K562 (cell line): ENCODE measurements around the gene CDK9. TPM values are rescaled to one million over a fixed set of nuclear protein-coding genes. Genes with fewer than 3 reads are reported as not detected.
A peak's percentile ranks its signal among the peaks of the same experiment; 100 is the strongest.

Experiments
- CBX3 ChIP-seq, 2 experiments: IDR thresholded peaks; 1 replicate in 1 of 2; 2 replicates in 1 of 2; pipeline ENCODE4 v1.6.1; 2012; ENCODE audit warnings: inconsistent platforms in 2 of 2, low read length in 2 of 2, borderline replicate concordance in 1 of 2, control low read depth in 1 of 2
- CCNT2 ChIP-seq: IDR thresholded peaks from 2 replicates; pipeline ENCODE4 v1.6.1; 2011; ENCODE audit warnings: borderline replicate concordance, low read depth, mild to moderate bottlenecking, moderate library complexity, mixed read lengths, low read length; ENCODE audit not compliant: insufficient read length; ENCODE audit errors: extremely low read depth
- CHD2 ChIP-seq: IDR thresholded peaks from 2 replicates; pipeline ENCODE4 v1.6.1; 2011; ENCODE audit warnings: low read depth, low read length
- CREB5 ChIP-seq: fragments of 250-450 bp; sonication (Bioruptor Pico); IDR thresholded peaks from 2 replicates; pipeline ENCODE4 v1.5.0; 2020; ENCODE audit warnings: mild to moderate bottlenecking
- CXXC5 ChIP-seq: fragments of 250-450 bp; sonication (Bioruptor Pico); IDR thresholded peaks from 2 replicates; pipeline ENCODE4 v1.8.0; 2022; ENCODE audit warnings: inconsistent platforms, mild to moderate bottlenecking, moderate library complexity
- ETS2 ChIP-seq: IDR thresholded peaks from 2 replicates; pipeline ENCODE4 v1.6.1; 2016; ENCODE audit warnings: borderline replicate concordance, missing genetic modification characterization, mild to moderate bottlenecking, moderate library complexity, missing compliant biosample characterization; ENCODE audit not compliant: poor library complexity, severe bottlenecking
- HDAC1 ChIP-seq, 2 experiments: fragments of 450-650 bp; IDR thresholded peaks; 2 replicates each; pipeline ENCODE4 v1.6.1; 2016 to 2017; ENCODE audit warnings: inconsistent platforms in 1 of 2, mild to moderate bottlenecking in 1 of 2, moderate library complexity in 1 of 2
- NCOA4 ChIP-seq: fragments of 450-650 bp; IDR thresholded peaks from 2 replicates; pipeline ENCODE4 v1.6.1; 2018; ENCODE audit warnings: mild to moderate bottlenecking; ENCODE audit not compliant: partially characterized antibody
- NR2C2 ChIP-seq, 2 experiments: fragments of 200-800 bp in 1 of 2; sonication (Bioruptor generic) in 1 of 2; sonication (generic) in 1 of 2; formaldehyde crosslinking in 1 of 2; IDR thresholded peaks; 2 replicates each; pipeline versions ENCODE4 v1.6.1 to v1.8.0; 2016 to 2022; ENCODE audit warnings: mild to moderate bottlenecking in 1 of 2, missing compliant biosample characterization in 1 of 2, missing genetic modification characterization in 1 of 2, missing genetic modification reagents in 1 of 2
- PHF8 ChIP-seq: fragments of 200-600 bp; sonication (generic); IDR thresholded peaks from 2 replicates; pipeline ENCODE4 v1.6.1; 2012; ENCODE audit warnings: mixed run types, mild to moderate bottlenecking, inconsistent platforms, low read length, moderate library complexity, borderline replicate concordance
- PPARD ChIP-seq: fragments of 250-450 bp; sonication (Bioruptor Pico); IDR thresholded peaks from 2 replicates; pipeline ENCODE4 v1.8.0; 2022; ENCODE audit warnings: inconsistent platforms, mild to moderate bottlenecking, moderate library complexity
- PRPF4 ChIP-seq: fragments of 200-400 bp; formaldehyde crosslinking; IDR thresholded peaks from one replicate; pipeline ENCODE4 v1.6.1; 2017; ENCODE audit warnings: low read length, low read depth, mild to moderate bottlenecking; ENCODE audit not compliant: insufficient read depth, poor library complexity, severe bottlenecking
- PURB ChIP-seq: sonication (generic); formaldehyde crosslinking; IDR thresholded peaks from 2 replicates; pipeline ENCODE4 v1.9.0; 2021; ENCODE audit warnings: low read depth, mild to moderate bottlenecking, missing genetic modification reagents
- RBFOX2 ChIP-seq: fragments of 200-400 bp; formaldehyde crosslinking; IDR thresholded peaks from 2 replicates; pipeline ENCODE4 v1.6.1; 2017; ENCODE audit warnings: low read depth, mild to moderate bottlenecking, low read length, moderate library complexity
- SMARCE1 ChIP-seq: fragments of 450-650 bp; IDR thresholded peaks from 2 replicates; pipeline ENCODE4 v1.7.1; 2016; ENCODE audit warnings: mild to moderate bottlenecking
- THRAP3 ChIP-seq: fragments of 450-650 bp; IDR thresholded peaks from 2 replicates; pipeline ENCODE4 v1.6.1; 2016; ENCODE audit warnings: mild to moderate bottlenecking, inconsistent platforms, borderline replicate concordance
- YY1 ChIP-seq, 3 experiments: IDR thresholded peaks; 2 replicates each; pipeline ENCODE4 v1.6.1; 2011; ENCODE audit warnings: low read length in 2 of 3, mild to moderate bottlenecking in 2 of 3, moderate library complexity in 2 of 3, borderline replicate concordance in 1 of 3, control low read depth in 1 of 3, low read depth in 1 of 3; ENCODE audit not compliant: insufficient read depth in 3 of 3, insufficient replicate concordance in 2 of 3, control insufficient read depth in 1 of 3, insufficient read length in 1 of 3; ENCODE audit errors: extremely low read depth in 1 of 3
- ZNF143 ChIP-seq: sonication (generic); formaldehyde crosslinking; IDR thresholded peaks from 2 replicates; pipeline ENCODE4 v1.9.0; 2022; ENCODE audit warnings: mild to moderate bottlenecking, missing genetic modification reagents
- ZNF395 ChIP-seq: fragments of 200-800 bp; sonication (Bioruptor generic); IDR thresholded peaks from 2 replicates; pipeline ENCODE4 v1.6.1; 2017; ENCODE audit warnings: missing genetic modification characterization, missing compliant biosample characterization
- ZNF445 ChIP-seq: fragments of 250-450 bp; sonication (Bioruptor Pico); IDR thresholded peaks from 2 replicates; pipeline ENCODE4 v1.4.0; 2020; ENCODE audit warnings: low read depth, mild to moderate bottlenecking, moderate library complexity
- polyA plus RNA-seq, 8 experiments: library from polyadenylated mRNA; depleted of rRNA in 4 of 8; stranded (reverse) in 5 of 8; unstranded in 3 of 8; fragments of >200 nt; fragmentation: Nextera tagmentation in 2 of 8; fragmentation: Illumina TruSeq in 1 of 8; extraction: Ambion mirVana in 2 of 8; extraction: Trizol in 1 of 8; gene quantifications; 2 replicates each; pipeline versions ENCODE4 v1.2.1 to v1.2.3, GENCODE V29; 2011 to 2014; ENCODE audit warnings: inconsistent platforms in 1 of 8, missing spikeins in 1 of 8
- total RNA-seq, 7 experiments: library from RNA; depleted of rRNA in 6 of 7; stranded (reverse); fragments of >200 nt in 6 of 7; fragmentation: Illumina TruSeq in 2 of 7; extraction: Trizol in 2 of 7; gene quantifications; 2 replicates each; pipeline versions ENCODE4 v1.2.1 to v1.2.3, GENCODE V29; 2011 to 2021; ENCODE audit warnings: low replicate concordance in 1 of 7
- TF ChIP-seq, protein P1 (sequence below): fragments of 250-450 bp; sonication (Bioruptor Pico); IDR thresholded peaks from 2 replicates; pipeline ENCODE4 v1.5.0; 2021

CDK9 gene
- total and polyA plus RNA-seq, 9 of the 15 experiments (the other 6 are each of a cell fraction or from before 2014, with no cell fraction given), result 4.2 to 78.6 (median 33.0) TPM

GRCh38 chr9:127785933-127786772 lies at the start of gene CDK9 (continued):
- TF ChIP-seq, protein P1, sequence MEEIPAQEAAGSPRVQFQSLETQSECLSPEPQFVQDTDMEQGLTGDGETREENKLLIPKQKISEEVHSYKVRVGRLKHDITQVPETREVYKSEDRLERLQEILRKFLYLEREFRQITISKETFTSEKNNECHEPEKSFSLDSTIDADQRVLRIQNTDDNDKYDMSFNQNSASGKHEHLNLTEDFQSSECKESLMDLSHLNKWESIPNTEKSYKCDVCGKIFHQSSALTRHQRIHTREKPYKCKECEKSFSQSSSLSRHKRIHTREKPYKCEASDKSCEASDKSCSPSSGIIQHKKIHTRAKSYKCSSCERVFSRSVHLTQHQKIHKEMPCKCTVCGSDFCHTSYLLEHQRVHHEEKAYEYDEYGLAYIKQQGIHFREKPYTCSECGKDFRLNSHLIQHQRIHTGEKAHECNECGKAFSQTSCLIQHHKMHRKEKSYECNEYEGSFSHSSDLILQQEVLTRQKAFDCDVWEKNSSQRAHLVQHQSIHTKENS (CRISPR knock-in tag), result no peak
- TF ChIP-seq THRAP3 (no peak), YY1 (IDR thresholded peaks at IDR 0.05; ENCODE audit: borderline replicate concordance in 1 of 3, control insufficient read depth in 1 of 3, extremely low read depth in 1 of 3, insufficient read depth in 3 of 3, insufficient read length in 1 of 3, insufficient replicate concordance in 2 of 3, low read depth in 1 of 3, low read length in 2 of 3) (peak in 2 of 3 experiments; percentile 42 to 59), PHF8 (peak; percentile 75), CXXC5 (CRISPR knock-in tag) (peak; percentile 70; the same call in 1 of the 2 replicates), RBFOX2 (peak; percentile 84), PURB (CRISPR knock-in tag) (no peak), CCNT2 (peak; percentile 23), HDAC1 (IDR thresholded peaks at IDR 0.05) (peak in 1 of 2 experiments; percentile 72; a peak in 1 of 4 replicates), ZNF395 (CRISPR knock-in tag) (peak; percentile 42; the same call in 1 of the 2 replicates), ZNF143 (peak; percentile 83), CHD2 (peak; percentile 73; the same call in 1 of the 2 replicates), ETS2 (tag) (no peak), CREB5 (CRISPR knock-in tag) (no peak), NCOA4 (no peak), ZNF445 (CRISPR knock-in tag) (no peak), CBX3 (IDR thresholded peaks at IDR 0.05; ENCODE audit: borderline replicate concordance in 1 of 2, low read length in 2 of 2) (peak in 1 of 2 experiments; percentile 26; a peak in 1 of 3 replicates), NR2C2 (CRISPR knock-in tag; IDR thresholded peaks at IDR 0.05) (no peak), NR2C2 (tag; IDR thresholded peaks at IDR 0.05) (peak; percentile 69), SMARCE1 (peak; percentile 68; the same call in 1 of the 2 replicates), PRPF4 (peak; percentile 65), PPARD (CRISPR knock-in tag) (no peak)
